Neural crest cell (in vitro differentiated cells): ENCODE results near the gene ABCC8. TPM values are rescaled to one million over a fixed set of nuclear protein-coding genes. Genes with fewer than 3 reads are reported as not detected.
A peak's percentile ranks its signal among the peaks of the same experiment; 100 is the strongest.

Source experiments
- DNase-seq: peaks from one replicate; pipeline ENCODE4 v3.0.0; 2021; ENCODE audit warnings: low read depth, mixed read lengths, low spot score
- H3K27ac Mint-ChIP-seq: one replicate; pipeline ENCODE4 v1.8.0; 2021; ENCODE audit warnings: mild to moderate bottlenecking, mixed read lengths; ENCODE audit not compliant: unreplicated experiment
- H3K27me3 Mint-ChIP-seq: 2 replicates; pipeline ENCODE4 v1.8.0; 2021; ENCODE audit warnings: low read depth, mild to moderate bottlenecking, mixed read lengths
- H3K36me3 Mint-ChIP-seq: 2 replicates; pipeline ENCODE4 v1.8.0; 2021; ENCODE audit warnings: low read depth, mild to moderate bottlenecking, mixed read lengths
- H3K4me1 Mint-ChIP-seq: 2 replicates; pipeline ENCODE4 v1.8.0; 2021; ENCODE audit warnings: mixed read lengths
- H3K4me3 Mint-ChIP-seq: one replicate; pipeline ENCODE4 v1.8.0; 2021; ENCODE audit warnings: mild to moderate bottlenecking, mixed read lengths
- H3K9me3 Mint-ChIP-seq: 2 replicates; pipeline ENCODE4 v1.8.0; 2021; ENCODE audit warnings: mixed read lengths
- total RNA-seq: library from RNA; stranded (reverse); gene quantifications from 2 replicates; pipeline ENCODE4 v1.2.1, GENCODE V29; 2021
- TF ChIP-seq, protein P1 (sequence below): fragments of 200-600 bp; sonication (generic); conservative IDR thresholded peaks from 2 replicates; pipeline ENCODE4 v1.5.0; 2021; ENCODE audit warnings: antibody characterized with exemption, mild to moderate bottlenecking

The ABCC8 gene
- total RNA-seq, 1 donor from 2014 or later = 6.1 TPM

DNA sequence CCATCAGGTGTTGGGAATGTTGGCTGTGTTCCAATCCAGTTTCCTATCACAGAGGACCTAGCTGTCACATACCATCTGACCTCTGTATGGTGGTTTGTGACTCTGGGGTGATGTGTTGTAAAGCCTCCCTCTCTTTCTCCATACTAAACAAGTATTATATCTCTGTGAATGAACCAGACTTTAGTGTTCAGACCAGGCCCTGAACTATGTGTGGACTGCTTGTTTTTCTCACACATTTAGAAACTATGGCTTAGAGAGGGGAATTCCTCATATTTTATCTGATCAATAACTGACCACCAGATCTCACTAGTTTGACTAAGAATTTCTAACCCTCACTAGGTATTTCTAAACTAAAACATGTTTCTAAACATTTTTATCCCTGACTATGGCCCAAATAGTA is 107.6 kb downstream of the ABCC8 start:
- peaks cover 30% of the 10 kb centered on the region for H3K9me3 Mint-ChIP-seq
- H3K27me3 Mint-ChIP-seq = no peaks in the 10 kb centered on the region
- no peak for DNase-seq
- no peak overlapping the region for H3K4me3 Mint-ChIP-seq
- H3K27ac Mint-ChIP-seq = no peak overlapping the region
- H3K36me3 Mint-ChIP-seq = peaks cover 84% of the 10 kb centered on the region
- H3K4me1 Mint-ChIP-seq = no peaks in the 10 kb centered on the region
- TF ChIP-seq, protein P1, sequence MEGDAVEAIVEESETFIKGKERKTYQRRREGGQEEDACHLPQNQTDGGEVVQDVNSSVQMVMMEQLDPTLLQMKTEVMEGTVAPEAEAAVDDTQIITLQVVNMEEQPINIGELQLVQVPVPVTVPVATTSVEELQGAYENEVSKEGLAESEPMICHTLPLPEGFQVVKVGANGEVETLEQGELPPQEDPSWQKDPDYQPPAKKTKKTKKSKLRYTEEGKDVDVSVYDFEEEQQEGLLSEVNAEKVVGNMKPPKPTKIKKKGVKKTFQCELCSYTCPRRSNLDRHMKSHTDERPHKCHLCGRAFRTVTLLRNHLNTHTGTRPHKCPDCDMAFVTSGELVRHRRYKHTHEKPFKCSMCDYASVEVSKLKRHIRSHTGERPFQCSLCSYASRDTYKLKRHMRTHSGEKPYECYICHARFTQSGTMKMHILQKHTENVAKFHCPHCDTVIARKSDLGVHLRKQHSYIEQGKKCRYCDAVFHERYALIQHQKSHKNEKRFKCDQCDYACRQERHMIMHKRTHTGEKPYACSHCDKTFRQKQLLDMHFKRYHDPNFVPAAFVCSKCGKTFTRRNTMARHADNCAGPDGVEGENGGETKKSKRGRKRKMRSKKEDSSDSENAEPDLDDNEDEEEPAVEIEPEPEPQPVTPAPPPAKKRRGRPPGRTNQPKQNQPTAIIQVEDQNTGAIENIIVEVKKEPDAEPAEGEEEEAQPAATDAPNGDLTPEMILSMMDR = no peak

DNA sequence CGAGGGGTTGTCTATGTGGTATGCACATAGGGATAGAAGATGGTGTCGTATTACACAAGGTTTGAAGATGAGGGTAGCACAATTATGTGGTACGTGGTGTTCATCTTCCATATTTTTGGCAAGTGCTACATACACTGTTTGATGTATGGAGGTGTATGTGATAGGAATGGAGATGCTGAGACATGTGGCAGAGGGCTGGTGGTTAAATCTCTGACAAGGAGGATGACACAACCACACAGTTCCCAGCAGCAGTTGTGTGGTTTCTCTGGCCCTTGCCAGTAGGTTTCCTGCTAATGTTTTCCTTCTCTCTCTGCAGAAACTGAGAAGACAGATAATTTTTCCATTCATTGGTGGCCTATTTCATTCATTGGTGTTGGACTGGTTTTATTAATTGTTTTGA is 108.1 kb downstream of the ABCC8 start:
- no peak for DNase-seq
- Mint-ChIP-seq H3K9me3 (peaks cover 30% of the 10 kb centered on the region), H3K4me1 (no peaks in the 10 kb centered on the region), H3K27ac (no peak overlapping the region), H3K4me3 (no peak overlapping the region), H3K36me3 (peaks cover 85% of the 10 kb centered on the region), H3K27me3 (no peaks in the 10 kb centered on the region)
- TF ChIP-seq, protein P1 = no peak

DNA sequence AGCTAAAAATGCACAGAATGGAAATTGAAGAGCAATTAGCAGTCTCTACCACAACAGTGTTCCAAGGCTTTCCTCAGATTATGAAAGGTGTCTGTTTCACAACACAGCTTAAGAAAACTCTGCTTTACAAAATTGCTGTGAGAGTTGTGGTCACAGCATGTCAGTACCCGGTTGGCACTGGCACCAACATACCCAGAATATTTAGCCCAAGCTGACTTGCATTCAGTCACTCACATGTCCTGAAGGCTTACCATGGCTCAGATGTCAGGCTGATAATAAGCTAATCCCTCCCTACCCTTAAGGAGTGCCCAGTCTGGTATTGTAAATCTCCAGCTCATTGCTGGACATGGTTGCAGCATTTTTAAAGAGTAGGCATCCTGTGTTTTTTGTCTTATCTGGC is 110.2 kb downstream of the ABCC8 start:
- H3K4me1 Mint-ChIP-seq = no peaks in the 10 kb centered on the region
- H3K27ac Mint-ChIP-seq = no peak overlapping the region
- H3K9me3 Mint-ChIP-seq = peaks cover 22% of the 10 kb centered on the region
- no peaks in the 10 kb centered on the region for H3K27me3 Mint-ChIP-seq
- no peak overlapping the region for H3K4me3 Mint-ChIP-seq
- DNase-seq = no peak
- TF ChIP-seq, protein P1 = no peak
- H3K36me3 Mint-ChIP-seq = peaks cover 79% of the 10 kb centered on the region

DNA sequence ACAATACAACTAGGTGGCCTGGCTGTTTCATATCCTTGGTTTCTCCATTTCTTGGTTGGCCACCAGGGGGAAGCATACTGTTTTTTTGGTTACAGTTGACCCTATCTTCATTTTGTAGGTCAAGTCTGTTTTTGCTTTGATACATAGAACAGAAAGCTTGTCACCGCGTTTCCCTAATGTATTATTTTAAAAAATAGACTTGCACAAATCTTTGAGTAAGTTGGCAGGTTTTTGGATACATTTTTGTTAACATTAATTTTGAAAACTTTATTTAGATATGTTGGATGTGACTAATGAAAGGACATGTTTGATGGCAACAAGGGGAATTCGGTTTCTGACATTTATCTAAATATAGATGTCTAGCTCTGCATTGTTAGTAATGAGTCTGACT is 122.0 kb downstream of the ABCC8 start:
- TF ChIP-seq, protein P1 = peak; percentile 80
- peak overlapping the region; percentile 91 for H3K4me3 Mint-ChIP-seq
- peak; percentile 72 for DNase-seq
- H3K9me3 Mint-ChIP-seq = peaks cover 13% of the 10 kb centered on the region
- H3K27me3 Mint-ChIP-seq = peaks cover 36% of the 10 kb centered on the region
- H3K27ac Mint-ChIP-seq = no peak overlapping the region
- H3K4me1 Mint-ChIP-seq = peaks cover 35% of the 10 kb centered on the region
- H3K36me3 Mint-ChIP-seq = peaks cover 29% of the 10 kb centered on the region

DNA sequence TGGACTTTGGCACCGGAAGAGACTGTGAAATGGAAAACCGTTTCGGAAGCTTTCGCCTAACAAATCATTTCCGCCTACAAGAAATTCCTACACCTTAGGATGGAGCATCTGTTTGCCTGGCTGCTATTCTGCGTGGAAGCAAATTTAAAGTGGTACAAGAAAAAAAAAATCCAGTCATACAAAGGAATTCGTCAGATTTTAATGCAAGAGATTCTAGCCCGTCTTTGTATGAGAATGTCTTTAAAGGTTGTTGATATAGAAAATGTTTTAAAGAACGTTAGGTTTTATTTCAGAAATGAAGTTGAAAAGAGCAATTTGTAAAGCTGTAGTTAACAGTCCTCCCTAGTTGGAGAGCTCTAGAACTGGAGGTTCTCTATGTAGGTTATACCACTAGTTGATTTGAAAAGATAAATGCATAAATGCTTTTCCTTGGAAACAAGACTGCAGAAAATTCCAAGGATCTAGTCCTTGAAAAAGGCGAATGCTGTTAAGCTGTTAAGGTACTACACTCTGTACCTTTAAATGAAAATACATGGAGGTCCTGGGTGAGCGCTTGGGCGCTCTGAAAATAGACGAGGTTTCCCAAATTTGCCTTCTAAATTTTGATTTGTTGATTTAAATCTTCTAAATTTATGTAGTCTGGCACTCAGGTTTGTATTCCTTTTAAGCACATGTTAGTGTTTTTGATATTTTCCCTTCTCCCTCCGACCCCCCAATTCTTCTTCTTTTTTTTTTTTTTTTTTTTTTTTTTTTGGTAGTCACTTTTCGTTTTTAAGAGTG is 122.6 kb downstream of the ABCC8 start:
- TF ChIP-seq, protein P1 = no peak
- Mint-ChIP-seq H3K27ac (peak overlapping the region; percentile 96), H3K36me3 (peaks cover 25% of the 10 kb centered on the region), H3K4me3 (peak overlapping the region; percentile 91), H3K27me3 (peaks cover 36% of the 10 kb centered on the region), H3K4me1 (peaks cover 35% of the 10 kb centered on the region), H3K9me3 (peaks cover 11% of the 10 kb centered on the region)
- DNase-seq = no peak
